LNCAP (cell line): Measurements from ENCODE around the gene FAM110D.

ENCODE experiments used
- TF ChIP-seq, protein P1 (sequence below): fragments of 450-650 bp; IDR thresholded peaks from 2 replicates; pipeline ENCODE4 v1.5.1; 2017; ENCODE audit warnings: mild to moderate bottlenecking

FAM110D gene

DNA sequence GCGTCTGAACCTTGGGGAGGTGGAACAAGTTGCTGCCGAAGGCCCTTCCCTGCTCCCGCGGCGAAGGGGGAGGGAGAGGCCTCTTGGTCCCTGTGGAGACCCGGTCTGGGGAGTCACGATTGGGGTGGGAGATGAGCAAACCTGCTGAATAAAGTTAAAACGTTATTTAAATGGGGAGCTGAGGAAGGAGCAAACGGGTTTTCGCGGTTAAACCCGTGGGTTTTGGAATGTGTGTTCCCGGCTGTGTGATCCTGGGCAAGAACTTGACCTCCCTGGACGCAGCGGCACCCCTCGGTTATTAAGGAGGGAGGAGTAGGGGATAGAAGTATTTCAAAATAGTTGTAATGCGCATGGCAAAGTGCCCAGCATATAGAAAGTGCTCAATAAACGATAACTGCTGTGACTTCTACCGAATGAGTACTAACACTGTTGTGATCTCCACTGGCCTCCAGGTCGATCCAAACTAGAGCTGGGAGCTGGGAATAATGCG, 3.4 kb downstream of the FAM110D start:
- TF ChIP-seq, protein P1, sequence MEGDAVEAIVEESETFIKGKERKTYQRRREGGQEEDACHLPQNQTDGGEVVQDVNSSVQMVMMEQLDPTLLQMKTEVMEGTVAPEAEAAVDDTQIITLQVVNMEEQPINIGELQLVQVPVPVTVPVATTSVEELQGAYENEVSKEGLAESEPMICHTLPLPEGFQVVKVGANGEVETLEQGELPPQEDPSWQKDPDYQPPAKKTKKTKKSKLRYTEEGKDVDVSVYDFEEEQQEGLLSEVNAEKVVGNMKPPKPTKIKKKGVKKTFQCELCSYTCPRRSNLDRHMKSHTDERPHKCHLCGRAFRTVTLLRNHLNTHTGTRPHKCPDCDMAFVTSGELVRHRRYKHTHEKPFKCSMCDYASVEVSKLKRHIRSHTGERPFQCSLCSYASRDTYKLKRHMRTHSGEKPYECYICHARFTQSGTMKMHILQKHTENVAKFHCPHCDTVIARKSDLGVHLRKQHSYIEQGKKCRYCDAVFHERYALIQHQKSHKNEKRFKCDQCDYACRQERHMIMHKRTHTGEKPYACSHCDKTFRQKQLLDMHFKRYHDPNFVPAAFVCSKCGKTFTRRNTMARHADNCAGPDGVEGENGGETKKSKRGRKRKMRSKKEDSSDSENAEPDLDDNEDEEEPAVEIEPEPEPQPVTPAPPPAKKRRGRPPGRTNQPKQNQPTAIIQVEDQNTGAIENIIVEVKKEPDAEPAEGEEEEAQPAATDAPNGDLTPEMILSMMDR: no peak

DNA sequence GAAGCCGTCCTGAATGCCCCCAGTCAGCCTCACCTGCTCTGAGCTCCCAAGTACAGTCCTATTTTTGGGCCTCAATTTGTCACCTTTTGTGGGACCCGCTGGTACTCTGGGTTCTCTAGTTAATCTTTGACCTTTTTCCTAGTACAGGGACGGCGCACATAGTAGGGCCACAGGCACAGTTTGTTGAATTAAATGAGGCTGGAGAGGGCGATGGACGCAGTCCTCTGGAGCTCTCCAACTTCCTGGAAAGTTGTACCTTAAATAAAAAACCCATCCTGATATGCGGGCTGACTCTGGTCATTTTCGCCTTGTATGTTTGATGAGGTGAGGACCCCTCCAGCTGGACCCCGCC, 4.8 kb downstream of the FAM110D start:
- TF ChIP-seq, protein P1: no peak

DNA sequence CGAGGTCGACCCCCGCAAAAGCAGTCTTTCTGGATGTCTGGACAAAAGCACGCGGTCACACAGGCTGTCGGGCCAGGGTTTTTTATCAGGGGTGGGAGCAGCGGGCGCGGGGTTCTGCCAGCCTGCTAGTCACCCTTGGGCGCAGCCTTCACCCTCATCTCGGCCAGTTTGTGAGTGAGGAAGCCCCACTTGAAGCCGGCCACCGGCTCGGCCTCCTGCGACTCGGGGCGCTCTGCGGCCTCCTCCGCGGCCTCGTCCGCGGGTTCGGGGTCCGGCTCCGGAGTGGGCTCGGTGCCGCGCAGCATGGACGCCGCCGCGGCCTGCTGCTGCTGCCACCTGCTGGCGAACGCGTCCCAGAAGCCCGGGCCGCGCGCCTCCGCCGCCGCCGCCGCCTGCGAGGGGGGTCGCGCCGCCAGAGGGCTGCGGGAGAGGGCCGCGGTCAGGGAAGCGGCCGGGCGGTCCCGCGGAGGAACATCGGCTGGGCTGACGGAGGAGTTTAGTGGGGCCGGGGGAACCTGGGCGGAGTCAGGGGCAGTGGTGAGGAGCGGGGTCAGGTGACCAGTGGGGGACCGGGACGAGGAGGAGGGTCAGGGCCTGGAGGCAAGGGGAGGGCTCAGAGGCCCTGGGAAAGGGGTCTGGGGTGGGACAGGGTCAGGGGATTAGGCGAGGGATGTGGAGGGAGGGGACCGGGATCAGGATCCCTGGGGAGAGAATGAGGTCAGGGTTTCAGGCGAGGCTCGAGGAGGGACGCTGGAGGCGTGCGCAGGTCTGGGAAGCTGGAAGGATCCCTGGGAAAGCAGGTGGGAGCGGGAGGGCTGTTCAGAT, 5.4 kb downstream of the FAM110D start:
- TF ChIP-seq, protein P1: peak; percentile 62

DNA sequence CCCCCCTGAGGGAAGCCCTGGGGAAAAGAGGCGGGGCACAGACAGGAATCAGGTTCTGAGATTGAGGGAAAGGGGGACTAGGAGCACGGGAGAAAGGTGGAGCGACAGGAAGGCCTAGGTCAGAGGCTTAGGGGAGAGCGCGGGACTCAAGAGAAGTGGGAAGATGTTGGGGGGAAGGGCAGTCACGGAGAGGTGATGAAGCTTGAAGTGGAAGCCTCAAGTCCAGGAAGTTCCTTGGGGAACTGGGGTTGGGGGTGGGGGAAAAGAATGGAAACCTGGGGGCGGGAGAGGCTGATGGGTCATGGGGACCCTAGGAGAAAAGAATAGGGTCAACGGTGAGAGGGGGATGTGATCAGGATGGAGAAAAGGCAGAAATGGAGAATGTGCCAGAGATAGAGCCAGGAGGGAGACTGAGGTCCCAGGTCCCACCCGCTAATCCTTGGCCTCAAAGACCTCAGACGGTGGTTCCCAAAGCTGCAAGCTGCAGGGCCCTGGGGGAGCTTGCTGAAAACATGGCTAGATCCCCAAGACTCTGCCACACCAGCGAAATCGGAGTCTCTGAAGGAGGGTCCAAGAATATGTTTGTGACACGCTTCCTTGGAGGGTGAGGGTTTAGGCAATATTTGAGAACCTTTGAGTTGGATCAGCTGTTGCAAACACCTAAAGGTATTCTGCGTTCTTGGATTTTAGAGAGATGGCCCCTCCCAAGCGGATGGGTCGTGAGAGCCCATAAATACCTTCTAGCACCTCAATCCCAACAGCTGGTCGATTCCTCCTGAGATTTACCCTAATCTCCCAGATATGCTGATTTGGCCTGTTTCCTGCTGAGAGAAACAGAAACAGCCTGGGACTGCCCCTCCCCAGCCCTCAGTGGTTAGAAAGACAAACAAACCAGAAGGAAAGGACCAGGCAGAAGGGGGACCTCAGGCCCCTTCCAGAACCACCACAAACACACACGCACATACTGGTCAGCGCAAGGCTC, 6.3 kb downstream of the FAM110D start:
- TF ChIP-seq, protein P1: no peak

DNA sequence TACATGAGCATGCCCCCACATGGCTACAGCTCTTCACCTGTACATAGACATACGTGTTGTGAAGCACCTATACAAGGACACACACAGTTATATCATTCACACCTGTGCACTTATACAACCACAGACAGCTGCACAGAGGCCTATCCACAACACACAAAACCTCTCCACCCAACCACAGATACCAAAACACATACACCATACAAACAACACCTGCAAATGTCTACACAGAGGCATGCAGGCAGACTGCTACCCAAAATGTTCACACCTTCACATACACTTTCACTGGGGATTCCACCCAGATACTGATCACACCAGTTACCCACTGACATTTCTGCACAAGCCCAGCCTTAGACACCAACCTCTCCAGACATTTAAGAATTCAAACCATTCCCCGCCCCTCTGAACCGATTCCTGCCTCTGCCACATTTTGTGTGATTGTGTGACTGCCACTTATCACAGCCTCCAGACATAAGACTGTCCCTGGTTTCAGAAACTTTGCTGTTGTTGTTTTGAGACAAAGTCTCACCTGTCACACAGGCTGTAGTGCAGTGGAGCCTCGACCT, 7.9 kb downstream of the FAM110D start:
- TF ChIP-seq, protein P1: no peak

DNA sequence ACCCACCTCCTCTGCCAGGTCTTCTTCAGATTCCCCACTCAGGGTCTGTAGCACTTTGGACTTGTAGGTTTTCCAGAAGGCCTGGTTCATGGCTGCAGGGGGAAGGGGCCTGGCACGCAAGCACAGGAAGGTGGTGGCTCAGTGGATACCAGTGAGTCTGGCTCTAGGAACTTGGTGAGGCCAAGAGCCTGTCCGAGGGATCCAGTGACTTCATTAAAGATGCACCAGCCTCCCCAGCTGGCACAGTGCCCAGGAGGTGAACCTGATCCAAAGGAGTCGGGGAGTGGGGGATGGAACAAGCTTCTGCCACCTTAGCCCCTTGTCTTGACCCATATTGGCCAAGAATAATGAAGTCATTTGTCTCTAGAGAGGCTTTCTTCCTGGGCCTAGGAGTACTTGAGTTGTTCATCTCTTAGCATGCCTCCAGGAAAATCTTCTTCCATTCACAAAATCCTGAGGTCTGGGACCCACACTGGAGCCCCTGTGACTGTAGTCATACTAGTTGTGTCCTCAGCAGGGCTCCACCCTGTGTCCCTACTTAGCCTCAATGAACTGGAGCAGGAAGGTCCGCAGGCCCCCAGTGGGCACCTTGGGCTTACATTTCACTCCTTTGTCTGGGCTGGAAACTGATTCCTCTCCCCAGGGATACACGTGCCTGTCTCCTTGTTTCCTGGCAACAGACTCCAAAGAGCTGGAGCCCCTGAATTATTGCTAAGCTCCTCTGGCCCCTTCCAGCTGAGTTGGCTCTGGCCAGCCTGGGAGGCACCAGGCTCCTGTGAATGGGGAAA, 9.7 kb downstream of the FAM110D start, which contains the start of gene C1orf232:
C1orf232 (minus strand) TSS at position 554 of the 788 bp plus-strand sequence; CDS start at position 90, 464 bp downstream.
- TF ChIP-seq, protein P1: no peak
